Duodenal mucosa (tissue), 2 donors: ENCODE data around the gene ZNF662.

Source experiments
- H3K27ac ChIP-seq: one replicate; pipeline ENCODE4 v1.7.0; 2013; ENCODE audit warnings: low read depth, low read length
- H3K27me3 ChIP-seq, 2 donors: one replicate each; pipeline ENCODE4 v1.7.0; 2013; ENCODE audit warnings: low read length in 2 of 2, control low read depth in 1 of 2; ENCODE audit not compliant: insufficient read depth in 2 of 2, control insufficient read depth in 1 of 2
- H3K36me3 ChIP-seq, 2 donors: one replicate each; pipeline ENCODE4 v1.7.0; 2013; ENCODE audit warnings: low read length in 2 of 2, control low read depth in 1 of 2; ENCODE audit not compliant: insufficient read depth in 2 of 2, control insufficient read depth in 1 of 2
- H3K4me1 ChIP-seq, 2 donors: one replicate each; pipeline ENCODE4 v1.7.0; 2013; ENCODE audit warnings: low read length in 2 of 2, control low read depth in 1 of 2; ENCODE audit not compliant: insufficient read depth in 2 of 2, control insufficient read depth in 1 of 2
- H3K4me3 ChIP-seq, 2 donors: one replicate each; pipeline ENCODE4 v1.7.0; 2013; ENCODE audit warnings: low read length in 2 of 2, low read depth in 1 of 2
- H3K9ac ChIP-seq, 2 donors: one replicate each; pipeline ENCODE4 v1.7.0; 2013; ENCODE audit warnings: low read length in 2 of 2, low read depth in 1 of 2
- H3K9me3 ChIP-seq, 2 donors: one replicate each; pipeline ENCODE4 v1.7.0; 2013; ENCODE audit warnings: low read length in 2 of 2, control low read depth in 1 of 2; ENCODE audit not compliant: control insufficient read depth in 1 of 2

The ZNF662 gene

DNA sequence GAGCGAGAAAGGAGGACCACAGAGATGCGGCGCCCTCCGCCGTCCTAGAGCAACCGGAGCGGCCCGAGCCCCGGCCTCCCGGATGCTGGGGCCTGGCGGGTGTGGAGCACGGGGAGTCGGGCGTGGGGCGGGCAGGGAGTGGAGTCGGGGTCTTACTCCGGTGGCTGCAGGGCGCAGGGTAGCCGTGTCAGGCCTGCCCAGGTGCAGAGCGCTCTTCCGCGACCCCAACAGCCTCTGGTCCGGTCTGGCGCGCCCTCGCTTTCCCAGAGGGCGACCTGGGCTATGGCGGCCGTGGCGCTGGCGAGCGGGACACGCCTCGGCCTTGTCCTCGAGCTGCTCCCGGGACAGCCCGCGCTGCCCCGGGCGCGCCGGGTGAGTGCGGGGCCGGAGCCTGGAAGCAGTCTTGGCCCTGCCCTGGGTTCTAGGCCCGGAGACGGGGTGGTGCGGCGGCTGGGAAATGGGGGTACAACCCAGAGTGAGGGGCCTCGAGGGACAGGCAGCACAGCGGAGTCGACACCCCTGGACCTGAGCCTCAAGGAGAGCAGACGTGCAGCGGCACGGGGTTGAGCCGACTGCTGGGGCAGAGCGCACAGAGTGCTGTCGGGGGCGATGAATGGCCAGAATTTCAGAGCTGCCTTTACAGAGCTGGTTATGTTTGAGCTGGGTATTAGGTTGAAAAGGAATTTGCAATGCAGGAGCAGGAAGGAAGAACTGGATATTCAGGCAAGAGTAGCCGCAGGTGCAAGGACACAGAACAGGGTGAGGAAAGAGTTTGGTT is at the start of gene ZNF662:
TSS of gene ZNF662 (plus strand) at position 73 of the 778 bp plus-strand sequence. CDS start 1,973 bp downstream, outside the sequence.
- peaks cover 12 to 18% of the 10 kb centered on the region in 2 donors for H3K4me1 ChIP-seq
- peak within 1 kb of the TSS; percentile 57 to 64 for H3K9ac ChIP-seq
- H3K36me3 ChIP-seq: peaks cover 3 to 4% of the 10 kb centered on the region in 2 donors
- H3K27ac ChIP-seq: no peak within 1 kb of the TSS
- H3K27me3 ChIP-seq: no peaks in the 10 kb centered on the region
- peak within 1 kb of the TSS; percentile 66 to 67 for H3K4me3 ChIP-seq
- no peaks in the 10 kb centered on the region for H3K9me3 ChIP-seq

DNA sequence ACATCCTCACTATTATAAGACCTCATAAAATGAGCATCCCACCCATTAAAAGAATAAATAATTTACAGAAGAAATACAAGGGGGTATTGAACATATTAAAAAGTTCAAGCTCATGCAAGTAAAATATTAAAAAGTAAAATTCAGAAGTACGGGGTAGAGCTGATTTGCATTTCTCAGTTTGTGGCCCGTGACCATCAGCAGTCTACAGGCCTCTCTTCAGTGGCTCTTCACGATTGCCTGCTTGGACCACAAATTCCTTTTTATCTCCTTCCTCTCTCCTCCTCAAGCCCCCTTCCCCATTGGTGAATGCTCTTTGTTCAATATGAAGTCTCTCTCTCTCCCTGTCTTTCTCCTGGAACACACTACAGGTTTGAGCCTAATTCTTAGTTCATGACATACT is 49.4 kb upstream of the ZNF662 start:
- Histone ChIP-seq H3K27me3 (no peaks in the 10 kb centered on the region), H3K4me3 (no peak overlapping the region), H3K27ac (no peak overlapping the region), H3K9me3 (no peaks in the 10 kb centered on the region), H3K9ac (no peak overlapping the region), H3K4me1 (peaks cover 16 to 19% of the 10 kb centered on the region in 2 donors), H3K36me3 (no peaks in the 10 kb centered on the region)

DNA sequence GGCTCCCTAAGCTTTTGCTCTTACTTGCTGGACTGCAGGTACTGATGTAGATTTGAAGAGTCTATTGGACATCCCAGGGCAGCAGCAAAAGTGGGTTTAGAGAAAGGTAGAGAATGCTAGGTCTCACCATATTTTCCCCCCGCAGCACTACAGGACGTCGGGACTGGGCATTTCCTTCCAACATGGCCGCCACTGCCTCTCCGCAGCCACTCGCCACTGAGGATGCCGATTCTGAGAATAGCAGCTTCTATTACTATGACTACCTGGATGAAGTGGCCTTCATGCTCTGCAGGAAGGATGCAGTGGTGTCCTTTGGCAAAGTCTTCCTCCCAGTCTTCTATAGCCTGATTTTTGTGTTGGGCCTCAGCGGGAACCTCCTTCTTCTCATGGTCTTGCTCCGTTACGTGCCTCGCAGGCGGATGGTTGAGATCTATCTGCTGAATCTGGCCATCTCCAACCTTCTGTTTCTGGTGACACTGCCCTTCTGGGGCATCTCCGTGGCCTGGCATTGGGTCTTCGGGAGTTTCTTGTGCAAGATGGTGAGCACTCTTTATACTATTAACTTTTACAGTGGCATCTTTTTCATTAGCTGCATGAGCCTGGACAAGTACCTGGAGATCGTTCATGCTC is 41.5 kb upstream of the ZNF662 start:
- no peaks in the 10 kb centered on the region for H3K9me3 ChIP-seq
- no peaks in the 10 kb centered on the region for H3K36me3 ChIP-seq
- no peak overlapping the region for H3K4me3 ChIP-seq
- H3K27me3 ChIP-seq: no peaks in the 10 kb centered on the region
- H3K9ac ChIP-seq: no peak overlapping the region
- no peaks in the 10 kb centered on the region for H3K4me1 ChIP-seq
- H3K27ac ChIP-seq: no peak overlapping the region

DNA sequence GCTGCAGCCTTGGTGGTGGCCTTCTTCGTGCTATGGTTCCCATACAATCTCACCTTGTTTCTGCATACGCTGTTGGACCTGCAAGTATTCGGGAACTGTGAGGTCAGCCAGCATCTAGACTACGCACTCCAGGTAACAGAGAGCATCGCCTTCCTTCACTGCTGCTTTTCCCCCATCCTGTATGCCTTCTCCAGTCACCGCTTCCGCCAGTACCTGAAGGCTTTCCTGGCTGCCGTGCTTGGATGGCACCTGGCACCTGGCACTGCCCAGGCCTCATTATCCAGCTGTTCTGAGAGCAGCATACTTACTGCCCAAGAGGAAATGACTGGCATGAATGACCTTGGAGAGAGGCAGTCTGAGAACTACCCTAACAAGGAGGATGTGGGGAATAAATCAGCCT is 40.7 kb upstream of the ZNF662 start:
- Histone ChIP-seq H3K36me3 (no peaks in the 10 kb centered on the region), H3K9ac (no peak overlapping the region), H3K4me3 (no peak overlapping the region), H3K4me1 (no peaks in the 10 kb centered on the region), H3K27ac (no peak overlapping the region), H3K9me3 (no peaks in the 10 kb centered on the region), H3K27me3 (no peaks in the 10 kb centered on the region)

DNA sequence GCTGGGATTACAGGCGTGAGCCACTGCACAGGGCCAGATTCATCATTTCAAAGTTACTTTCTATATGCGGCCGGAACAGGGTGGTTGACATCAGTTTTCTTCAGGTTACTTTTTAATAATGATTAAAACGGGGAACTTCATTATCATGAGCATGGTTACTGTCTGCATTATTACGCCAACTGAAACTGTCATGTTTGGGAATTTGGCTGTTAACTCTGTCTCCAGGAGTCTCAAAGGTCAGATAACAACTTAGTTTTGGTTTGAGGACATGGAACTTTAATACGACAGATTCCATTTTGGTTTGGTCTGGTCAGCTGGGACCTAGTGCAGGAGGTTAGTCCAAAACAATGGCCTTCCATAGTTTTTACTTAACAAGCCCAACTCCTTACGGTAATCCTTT is 38.8 kb upstream of the ZNF662 start:
- Histone ChIP-seq H3K27ac (no peak overlapping the region), H3K4me3 (no peak overlapping the region), H3K36me3 (no peaks in the 10 kb centered on the region), H3K4me1 (no peaks in the 10 kb centered on the region), H3K27me3 (no peaks in the 10 kb centered on the region), H3K9ac (no peak overlapping the region), H3K9me3 (no peaks in the 10 kb centered on the region)

DNA sequence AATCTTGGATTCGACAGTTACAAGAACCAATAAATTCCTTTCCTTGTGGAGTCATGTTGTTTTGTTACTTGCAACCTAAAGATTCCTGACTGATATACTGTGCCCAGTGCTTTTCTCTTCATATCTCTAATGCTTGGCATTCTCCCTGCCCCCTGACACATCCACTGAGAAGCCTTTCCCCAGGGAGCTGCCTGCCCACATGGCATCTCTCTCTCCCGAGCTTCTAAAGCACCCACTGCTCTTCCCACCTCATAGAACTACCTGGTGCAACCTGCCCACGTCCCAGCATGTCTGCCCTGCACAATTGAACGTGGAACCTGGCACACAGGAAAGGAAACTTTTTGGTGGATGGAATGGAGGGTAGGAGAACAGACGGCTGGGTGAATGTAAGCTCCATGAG is 37.1 kb upstream of the ZNF662 start:
- Histone ChIP-seq H3K4me3 (no peak overlapping the region), H3K27ac (no peak overlapping the region), H3K27me3 (no peaks in the 10 kb centered on the region), H3K9me3 (no peaks in the 10 kb centered on the region), H3K9ac (no peak overlapping the region), H3K4me1 (no peaks in the 10 kb centered on the region), H3K36me3 (no peaks in the 10 kb centered on the region)

DNA sequence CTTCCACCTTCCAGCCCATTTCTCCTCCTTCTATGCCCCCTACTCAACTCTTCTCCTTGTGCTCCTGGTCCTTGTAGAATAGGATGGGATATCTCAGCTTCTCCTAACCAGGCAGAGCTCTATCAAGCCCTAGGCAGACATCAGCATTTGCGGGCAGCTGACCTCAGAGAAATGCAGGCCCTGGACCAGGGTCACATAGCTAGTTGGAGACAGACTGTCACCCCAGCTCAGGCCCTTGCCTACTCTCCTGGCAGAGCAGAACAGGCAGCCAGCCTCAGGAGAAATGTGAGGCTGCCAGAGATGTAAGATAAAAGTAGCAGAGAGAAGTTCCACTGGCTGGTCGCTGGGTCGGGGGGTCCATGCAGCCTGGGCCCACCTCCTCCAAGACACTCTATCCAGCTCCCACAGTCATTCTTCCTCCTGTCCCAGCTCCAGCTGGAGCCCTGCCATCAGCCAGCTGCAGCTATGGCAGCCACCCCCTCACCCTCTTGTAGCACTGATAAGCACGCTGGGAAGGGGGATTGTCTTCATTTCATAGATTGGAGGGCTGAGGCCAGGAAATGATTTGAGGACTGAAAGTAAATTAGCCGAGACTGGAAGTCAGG is 34.2 kb upstream of the ZNF662 start:
- no peak overlapping the region for H3K4me3 ChIP-seq
- H3K9ac ChIP-seq: no peak overlapping the region
- no peaks in the 10 kb centered on the region for H3K27me3 ChIP-seq
- H3K27ac ChIP-seq: no peak overlapping the region
- no peaks in the 10 kb centered on the region for H3K4me1 ChIP-seq
- no peaks in the 10 kb centered on the region for H3K9me3 ChIP-seq
- H3K36me3 ChIP-seq: no peaks in the 10 kb centered on the region

DNA sequence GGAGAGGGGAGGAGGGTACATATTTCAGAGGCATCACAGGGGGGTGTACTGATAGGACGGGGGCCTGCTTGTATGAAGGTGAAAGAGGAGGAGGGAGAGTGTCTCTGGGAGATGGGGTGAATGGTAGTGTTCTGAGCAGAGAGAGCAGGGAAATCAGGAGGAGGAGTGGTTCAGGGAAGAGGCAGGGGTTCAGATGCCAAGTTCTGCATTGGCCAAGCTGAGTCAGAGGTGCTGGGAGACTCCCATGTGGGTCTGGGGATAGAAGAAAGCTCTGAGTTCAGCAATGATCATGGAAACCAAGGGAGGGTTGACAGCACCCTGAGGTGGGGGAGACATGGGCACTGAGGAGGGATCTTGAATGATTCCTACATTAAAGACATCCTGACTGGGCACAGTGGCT is 33.2 kb upstream of the ZNF662 start:
- Histone ChIP-seq H3K4me3 (no peak overlapping the region), H3K4me1 (no peaks in the 10 kb centered on the region), H3K9ac (no peak overlapping the region), H3K27me3 (no peaks in the 10 kb centered on the region), H3K36me3 (no peaks in the 10 kb centered on the region), H3K27ac (no peak overlapping the region), H3K9me3 (no peaks in the 10 kb centered on the region)

DNA sequence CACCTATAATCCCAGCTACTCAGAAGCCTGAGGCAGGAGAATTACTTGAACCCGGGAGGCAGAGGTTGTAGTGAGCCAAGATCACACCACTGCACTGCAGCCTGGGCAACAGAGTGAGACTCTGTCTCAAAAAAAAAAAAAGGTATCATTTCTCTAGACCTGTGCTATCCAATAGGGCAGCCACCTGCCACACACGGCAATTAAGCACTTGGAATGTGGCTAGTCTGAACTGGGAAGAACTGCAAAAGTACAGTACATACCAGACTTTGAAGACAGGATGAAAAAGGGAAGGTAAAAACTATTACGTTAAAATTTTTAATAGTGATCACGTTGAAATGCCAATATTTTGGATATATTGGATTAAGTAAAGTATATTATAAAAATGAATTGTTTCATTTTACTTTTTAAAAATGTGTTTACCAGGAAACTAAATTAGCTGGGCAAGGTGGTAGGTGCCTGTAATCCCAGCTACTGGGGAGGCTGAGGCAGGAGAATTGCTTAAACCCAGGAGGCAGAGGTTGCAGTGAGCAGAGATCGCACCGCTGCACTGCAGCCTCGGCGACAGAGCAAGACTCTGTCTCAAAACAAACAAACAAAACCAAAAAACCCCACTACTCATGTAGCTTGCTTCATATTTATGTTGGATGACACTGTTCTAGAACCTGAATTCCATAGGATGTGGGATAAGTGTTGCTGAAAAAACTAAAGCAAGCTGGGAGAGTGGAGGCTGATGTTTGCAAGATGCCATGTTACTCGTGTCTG is 32.5 kb upstream of the ZNF662 start:
- Histone ChIP-seq H3K27me3 (no peaks in the 10 kb centered on the region), H3K4me1 (no peaks in the 10 kb centered on the region), H3K36me3 (no peaks in the 10 kb centered on the region), H3K9me3 (no peaks in the 10 kb centered on the region), H3K27ac (no peak overlapping the region), H3K9ac (no peak overlapping the region), H3K4me3 (no peak overlapping the region)

DNA sequence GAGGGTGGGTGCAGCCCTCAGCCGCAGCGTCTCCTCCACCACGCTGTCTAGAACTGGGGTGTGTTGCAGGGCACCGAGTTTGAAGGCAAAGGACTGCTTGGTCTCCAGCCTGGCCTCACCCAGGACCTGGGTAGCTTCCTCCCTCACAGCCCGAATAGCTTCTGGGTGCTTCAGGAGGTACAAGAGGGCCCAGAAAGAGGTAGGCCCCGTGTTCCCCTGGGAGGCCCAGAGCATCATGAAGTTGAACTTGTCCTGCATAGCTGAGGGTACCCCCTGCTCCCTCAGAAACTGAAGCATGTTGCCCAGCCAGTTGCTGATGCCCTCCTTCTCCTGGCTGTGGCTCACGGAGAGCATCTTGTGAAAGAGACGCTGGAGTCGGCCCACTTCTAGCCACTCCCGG is 31.2 kb upstream of the ZNF662 start:
- no peak overlapping the region for H3K4me3 ChIP-seq
- no peaks in the 10 kb centered on the region for H3K27me3 ChIP-seq
- no peaks in the 10 kb centered on the region for H3K4me1 ChIP-seq
- H3K27ac ChIP-seq: no peak overlapping the region
- no peaks in the 10 kb centered on the region for H3K9me3 ChIP-seq
- no peaks in the 10 kb centered on the region for H3K36me3 ChIP-seq
- no peak overlapping the region for H3K9ac ChIP-seq
